B cell (primary cell): ENCODE measurements around the gene MEIS2. TPM values are rescaled to one million over a fixed set of nuclear protein-coding genes. Genes with fewer than 3 reads are reported as not detected.

ENCODE experiments used
- ATAC-seq: fragments of 200-7000 bp; cut with Tn5 transposase; one replicate; pipeline ENCODE4 v1.10.0; 2021; ENCODE audit warnings: low read depth, mild to moderate bottlenecking, moderate number of reproducible peaks, moderate library complexity
- CTCF ChIA-PET: fragments of 350-600 bp; sonication (Branson Sonifier 250); formaldehyde crosslinking; loops from one replicate; lab custom pipeline; 2021; ENCODE audit warnings: antibody characterized with exemption, inconsistent platforms; lab: Charles Lee
- POLR2A ChIA-PET: fragments of 350-600 bp; sonication (Branson Sonifier 250); formaldehyde crosslinking; loops from one replicate; lab custom pipeline; 2021; ENCODE audit warnings: antibody characterized with exemption; lab: Charles Lee
- DNase-seq: peaks from one replicate; pipeline ENCODE4 v3.0.0; 2013
- H2AFZ ChIP-seq: 2 replicates; pipeline ENCODE4 v1.6.1; 2012; ENCODE audit warnings: mild to moderate bottlenecking, low read depth, low read length; ENCODE audit not compliant: insufficient read depth, poor library complexity, severe bottlenecking
- H3K27ac ChIP-seq, 2 donors: 1 replicate in 1 of 2; 2 replicates in 1 of 2; pipeline ENCODE4 v1.5.1; 2012 to 2013; ENCODE audit warnings: low read length in 2 of 2, mild to moderate bottlenecking in 2 of 2, moderate library complexity in 1 of 2
- H3K27me3 ChIP-seq, 4 experiments: fragments of 200-600 bp in 1 of 4; sonication (generic) in 1 of 4; replicated peaks in 1 of 4; 1 replicate in 2 of 4; 2 replicates in 2 of 4; pipeline versions ENCODE4 v1.6.1 to v1.7.0; 2013 to 2016; ENCODE audit warnings: low read length in 3 of 4, mild to moderate bottlenecking in 2 of 4, mixed read lengths in 1 of 4, moderate library complexity in 1 of 4; ENCODE audit not compliant: insufficient read depth in 4 of 4, control insufficient read depth in 3 of 4; ENCODE audit errors: control extremely low read depth in 1 of 4
- H3K36me3 ChIP-seq, 2 experiments: replicated peaks in 1 of 2; 1 replicate in 1 of 2; 2 replicates in 1 of 2; pipeline versions ENCODE4 v1.6.1 to v1.7.1; 2013; ENCODE audit warnings: low read length in 1 of 2; ENCODE audit not compliant: insufficient read depth in 2 of 2, control insufficient read depth in 1 of 2; ENCODE audit errors: control extremely low read depth in 1 of 2, extremely low read depth in 1 of 2
- H3K4me1 ChIP-seq, 2 donors: fragments of 200-600 bp in 1 of 2; sonication (generic) in 1 of 2; 1 replicate in 1 of 2; 2 replicates in 1 of 2; pipeline versions ENCODE4 v1.5.1 to v1.6.1; 2013 to 2017; ENCODE audit warnings: low read length in 2 of 2; ENCODE audit not compliant: control insufficient read depth in 2 of 2, insufficient read depth in 2 of 2
- H3K4me2 ChIP-seq: replicated peaks from 2 replicates; pipeline ENCODE3; 2012; ENCODE audit warnings: mild to moderate bottlenecking, low read depth, low read length; ENCODE audit not compliant: poor library complexity, severe bottlenecking
- H3K4me3 ChIP-seq, 5 experiments: fragments of 200-600 bp in 1 of 5; sonication (generic) in 1 of 5; 1 replicate in 3 of 5; 2 replicates in 2 of 5; pipeline versions ENCODE4 v1.5.1 to v1.7.0; 2011 to 2016; ENCODE audit warnings: low read length in 4 of 5, mild to moderate bottlenecking in 4 of 5, low read depth in 2 of 5, control low read depth in 1 of 5, moderate library complexity in 1 of 5; ENCODE audit not compliant: insufficient read depth in 1 of 5; ENCODE audit errors: control extremely low read depth in 1 of 5, extremely low read depth in 1 of 5
- H3K79me2 ChIP-seq: fragments of 200-600 bp; sonication (generic); one replicate; pipeline ENCODE4 v1.6.0; 2016; ENCODE audit warnings: low read length; ENCODE audit not compliant: control insufficient read depth, insufficient read depth
- H3K9ac ChIP-seq: fragments of 200-600 bp; sonication (generic); 2 replicates; pipeline ENCODE4 v1.6.1; 2017; ENCODE audit warnings: mild to moderate bottlenecking, low read length, moderate library complexity
- H3K9me3 ChIP-seq, 3 donors: one replicate each; pipeline versions ENCODE4 v1.6.1 to v1.7.1; 2013; ENCODE audit warnings: low read length in 2 of 3; ENCODE audit not compliant: control insufficient read depth in 2 of 3, insufficient read depth in 1 of 3; ENCODE audit errors: control extremely low read depth in 1 of 3
- H4K20me1 ChIP-seq: 2 replicates; pipeline ENCODE4 v1.6.0; 2012; ENCODE audit warnings: mild to moderate bottlenecking, low read length; ENCODE audit not compliant: insufficient read depth, control insufficient read depth, poor library complexity, severe bottlenecking
- H3K27ac Mint-ChIP-seq: one replicate; pipeline ENCODE4 v1.8.0; 2021; ENCODE audit warnings: mixed read lengths
- H3K27me3 Mint-ChIP-seq: one replicate; pipeline ENCODE4 v1.8.0; 2021; ENCODE audit warnings: mixed read lengths
- H3K4me1 Mint-ChIP-seq: one replicate; pipeline ENCODE4 v1.8.0; 2021; ENCODE audit warnings: mixed read lengths
- H3K4me3 Mint-ChIP-seq: one replicate; pipeline ENCODE4 v1.8.0; 2021; ENCODE audit warnings: mixed read lengths
- H3K9me3 Mint-ChIP-seq: one replicate; pipeline ENCODE4 v1.8.0; 2022; ENCODE audit warnings: mixed read lengths; ENCODE audit not compliant: insufficient read depth
- EZH2 ChIP-seq: IDR thresholded peaks from 2 replicates; pipeline ENCODE4 v1.6.1; 2012; ENCODE audit warnings: borderline replicate concordance, low read depth, mild to moderate bottlenecking, moderate library complexity, low read length; ENCODE audit not compliant: insufficient read depth, poor library complexity, severe bottlenecking
- WGBS: methylation state at CpG from one replicate; pipeline ENCODE4 v1.1.5; 2013; ENCODE audit warnings: missing lambda C conversion rate; ENCODE audit not compliant: insufficient coverage; 5-methylcytosine and 5-hydroxymethylcytosine counted together
- intact Hi-C: fragments of 100-400 bp; cut with micrococcal nuclease; formaldehyde crosslinking; loops from one replicate; pipeline ENCODE4 v1.10.0; 2022
- polyA plus RNA-seq: library from polyadenylated mRNA; depleted of rRNA; stranded (reverse); fragments of >200 nt; gene quantifications from 2 replicates; pipeline ENCODE4 v1.2.3, GENCODE V29; 2012
- total RNA-seq, 2 donors: library from RNA; stranded (reverse); fragments of 120-200 nt in 1 of 2; gene quantifications; 1 replicate in 1 of 2; 2 replicates in 1 of 2; pipeline versions ENCODE4 v1.2.3 to v1.2.4, GENCODE V29; 2013 to 2022
- TF ChIP-seq, protein P1 (sequence below): fragments of 200-600 bp; IDR thresholded peaks from one replicate; pipeline ENCODE4 v1.8.0; 2022; ENCODE audit warnings: antibody characterized with exemption, mild to moderate bottlenecking

Gene MEIS2
- total and polyA plus RNA-seq, 2 donors (not counting 1 experiment from before 2014, with no cell fraction given) = 0.22 TPM; not detected in 1

DNA sequence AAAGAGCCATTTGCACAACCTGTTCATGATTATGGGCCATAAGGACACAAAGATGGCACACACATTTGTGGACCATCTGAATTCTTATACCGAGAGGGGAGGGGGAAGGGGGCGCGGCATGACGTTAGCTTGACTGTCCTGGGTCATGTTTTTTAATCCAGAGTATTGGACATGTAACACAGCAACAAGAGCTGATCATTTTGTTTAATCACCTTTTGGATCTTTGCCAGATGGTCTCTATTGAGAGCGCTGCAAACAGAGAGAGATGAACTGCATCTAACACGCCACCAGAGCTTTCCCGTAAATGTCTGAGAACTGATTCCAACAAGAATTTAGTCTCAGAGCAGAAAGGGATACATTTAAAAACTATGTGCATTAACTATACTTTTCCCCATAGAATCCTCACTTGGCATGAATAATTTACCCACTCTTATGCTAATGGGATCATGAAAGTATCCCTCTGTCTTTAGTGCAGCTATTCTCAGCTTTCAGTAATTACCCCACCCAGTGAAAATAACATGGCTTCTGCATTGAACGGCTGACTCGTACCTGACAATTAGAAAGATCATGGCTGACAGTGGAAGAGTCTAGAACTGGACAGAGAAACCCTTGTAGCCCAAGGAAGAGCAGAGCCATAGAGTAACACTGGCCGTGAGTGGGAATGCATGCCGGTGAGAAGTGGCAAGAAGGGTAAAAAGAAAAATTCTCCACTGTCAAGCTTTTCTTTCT, 22.6 kb downstream of the MEIS2 start:
- no peak overlapping the region for H3K4me3 Mint-ChIP-seq
- POLR2A ChIA-PET = no interaction called here
- no peak overlapping the region for H3K4me2 ChIP-seq

DNA sequence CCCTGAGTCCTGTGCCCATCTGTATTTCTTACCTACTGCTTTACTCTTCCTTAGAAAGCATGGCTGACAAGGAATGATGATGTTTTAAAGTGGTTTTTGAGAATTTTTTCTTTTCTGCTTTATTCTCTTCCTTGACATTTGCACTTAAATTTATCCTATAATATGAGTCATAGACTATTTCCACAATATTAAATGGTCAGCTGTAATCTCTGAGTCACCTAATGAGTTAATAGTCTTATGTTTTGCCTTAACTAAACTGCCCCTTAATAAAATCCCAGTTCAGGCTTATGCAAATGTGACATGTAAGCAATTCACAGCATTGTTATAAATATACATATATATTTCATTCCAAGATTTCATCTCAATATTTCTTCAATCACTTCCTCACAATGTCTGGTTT, 23.8 kb downstream of the MEIS2 start:
- no peak for ATAC-seq
- Histone ChIP-seq H3K27me3 (no peaks in the 10 kb centered on the region), H3K4me2 (no peak overlapping the region), H3K36me3 (no peaks in the 10 kb centered on the region), H3K9ac (no peak overlapping the region), H3K27ac (no peak overlapping the region), H2AFZ (no peak overlapping the region), H3K4me3 (no peak overlapping the region), H3K4me1 (no peaks in the 10 kb centered on the region), H4K20me1 (no peaks in the 10 kb centered on the region), H3K79me2 (no peaks in the 10 kb centered on the region), H3K9me3 (no peaks in the 10 kb centered on the region)
- ChIA-PET CTCF (no interaction called here), POLR2A (no interaction called here)
- H3K9me3 Mint-ChIP-seq = no peaks in the 10 kb centered on the region
- TF ChIP-seq, protein P1, sequence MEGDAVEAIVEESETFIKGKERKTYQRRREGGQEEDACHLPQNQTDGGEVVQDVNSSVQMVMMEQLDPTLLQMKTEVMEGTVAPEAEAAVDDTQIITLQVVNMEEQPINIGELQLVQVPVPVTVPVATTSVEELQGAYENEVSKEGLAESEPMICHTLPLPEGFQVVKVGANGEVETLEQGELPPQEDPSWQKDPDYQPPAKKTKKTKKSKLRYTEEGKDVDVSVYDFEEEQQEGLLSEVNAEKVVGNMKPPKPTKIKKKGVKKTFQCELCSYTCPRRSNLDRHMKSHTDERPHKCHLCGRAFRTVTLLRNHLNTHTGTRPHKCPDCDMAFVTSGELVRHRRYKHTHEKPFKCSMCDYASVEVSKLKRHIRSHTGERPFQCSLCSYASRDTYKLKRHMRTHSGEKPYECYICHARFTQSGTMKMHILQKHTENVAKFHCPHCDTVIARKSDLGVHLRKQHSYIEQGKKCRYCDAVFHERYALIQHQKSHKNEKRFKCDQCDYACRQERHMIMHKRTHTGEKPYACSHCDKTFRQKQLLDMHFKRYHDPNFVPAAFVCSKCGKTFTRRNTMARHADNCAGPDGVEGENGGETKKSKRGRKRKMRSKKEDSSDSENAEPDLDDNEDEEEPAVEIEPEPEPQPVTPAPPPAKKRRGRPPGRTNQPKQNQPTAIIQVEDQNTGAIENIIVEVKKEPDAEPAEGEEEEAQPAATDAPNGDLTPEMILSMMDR = no peak
- H3K27me3 Mint-ChIP-seq = peaks cover 4% of the 10 kb centered on the region
- no peak overlapping the region for H3K27ac Mint-ChIP-seq
- intact Hi-C loops = no loop called here
- DNase-seq = no peak
- no peak overlapping the region for H3K4me3 Mint-ChIP-seq
- H3K4me1 Mint-ChIP-seq = no peaks in the 10 kb centered on the region

More for the DNA sequence above, 22.6 kb downstream of the MEIS2 start:
- WGBS = 98% methylated on average over 4 of the region's 11 CpGs
- no peak overlapping the region for H3K27ac Mint-ChIP-seq
- Histone ChIP-seq H3K4me1 (no peaks in the 10 kb centered on the region), H3K4me3 (no peak overlapping the region), H3K36me3 (no peaks in the 10 kb centered on the region), H3K27ac (no peak overlapping the region), H4K20me1 (no peaks in the 10 kb centered on the region), H3K27me3 (no peaks in the 10 kb centered on the region), H2AFZ (no peak overlapping the region), H3K9me3 (no peaks in the 10 kb centered on the region), H3K79me2 (no peaks in the 10 kb centered on the region), H3K9ac (no peak overlapping the region)
- peaks cover 4% of the 10 kb centered on the region for H3K27me3 Mint-ChIP-seq
- H3K4me1 Mint-ChIP-seq = no peaks in the 10 kb centered on the region
- no peak for DNase-seq
- TF ChIP-seq EZH2 = no peak
- TF ChIP-seq, protein P1 = no peak
- intact Hi-C loops = no loop called here
- CTCF ChIA-PET = interaction anchor here (0.7 kb wide), 1 partner anchor 27 kb away, joined by 3 read pairs; no protein-coding TSS in a partner anchor
- no peak for ATAC-seq
- H3K9me3 Mint-ChIP-seq = no peaks in the 10 kb centered on the region
